SU-DHL-6 (cell line): ENCODE results near the gene ANO9.

Source experiments
- H2AFZ ChIP-seq: fragments of 200-600 bp; sonication (generic); 2 replicates; pipeline ENCODE4 v1.6.1; 2014; ENCODE audit warnings: low read depth, mild to moderate bottlenecking, moderate library complexity, mixed read lengths, antibody characterized with exemption, low read length; ENCODE audit not compliant: severe bottlenecking
- H3F3A ChIP-seq: fragments of 200-600 bp; shearing (Covaris generic); 2 replicates; pipeline ENCODE4 v1.6.0; 2016; ENCODE audit warnings: antibody characterized with exemption, mild to moderate bottlenecking; ENCODE audit not compliant: insufficient read depth
- H3K27ac ChIP-seq: fragments of 200-600 bp; sonication (generic); 2 replicates; pipeline ENCODE4 v1.5.1; 2016; ENCODE audit warnings: low read depth, mild to moderate bottlenecking, low read length, moderate library complexity, mixed read lengths
- H3K27me3 ChIP-seq: fragments of 200-600 bp; sonication (generic), shearing (Covaris generic); 2 replicates; pipeline ENCODE4 v1.6.0; 2014; ENCODE audit warnings: mild to moderate bottlenecking, low read length
- H3K36me3 ChIP-seq: fragments of 200-600 bp; sonication (generic); 2 replicates; pipeline ENCODE4 v1.6.1; 2014; ENCODE audit warnings: mild to moderate bottlenecking, low read length, mixed read lengths
- H3K4me2 ChIP-seq: fragments of 300-600, 200-600 bp; shearing (Covaris generic), sonication (generic); 2 replicates; pipeline ENCODE4 v1.6.0; 2014; ENCODE audit warnings: low read length, low read depth, mild to moderate bottlenecking; ENCODE audit not compliant: poor library complexity, severe bottlenecking
- H3K4me3 ChIP-seq: fragments of 200-600 bp; sonication (generic); 2 replicates; pipeline ENCODE4 v1.5.1; 2014; ENCODE audit warnings: antibody characterized with exemption, low read length, mild to moderate bottlenecking, mixed read lengths; ENCODE audit not compliant: insufficient read depth, poor library complexity, severe bottlenecking
- H3K79me2 ChIP-seq: fragments of 200-600 bp; sonication (generic); 2 replicates; pipeline ENCODE4 v1.6.1; 2014; ENCODE audit warnings: mild to moderate bottlenecking, low read length, moderate library complexity; ENCODE audit not compliant: insufficient read depth
- H3K9ac ChIP-seq: fragments of 200-600 bp; sonication (generic); 2 replicates; pipeline ENCODE4 v1.7.0; 2014; ENCODE audit warnings: mild to moderate bottlenecking, low read length
- H3K9me2 ChIP-seq: fragments of 200-600 bp; sonication (generic); replicated peaks from 2 replicates; pipeline ENCODE4 v1.6.1; 2014; ENCODE audit warnings: low read length; ENCODE audit not compliant: insufficient read depth
- H3K9me3 ChIP-seq: fragments of 200-600 bp; sonication (generic); 2 replicates; pipeline ENCODE4 v1.6.1; 2014; ENCODE audit warnings: low read length, mixed read lengths; ENCODE audit not compliant: insufficient read depth
- H4K20me1 ChIP-seq: fragments of 200-600 bp; sonication (generic); 2 replicates; pipeline ENCODE4 v1.6.1; 2014; ENCODE audit warnings: low read depth, mild to moderate bottlenecking, antibody characterized with exemption, low read length, moderate library complexity, mixed read lengths
- CTCF ChIP-seq: fragments of 200-600 bp; sonication (generic); IDR thresholded peaks from one replicate; pipeline ENCODE4 v1.5.1; 2017; ENCODE audit warnings: antibody characterized with exemption, mild to moderate bottlenecking, low read length, moderate library complexity; ENCODE audit not compliant: insufficient read depth, poor library complexity, severe bottlenecking
- EZH2phosphoT487 ChIP-seq: fragments of 200-600 bp; sonication (generic), shearing (Covaris generic); conservative IDR thresholded peaks from 2 replicates; pipeline ENCODE4 v1.6.1; 2018; ENCODE audit warnings: mild to moderate bottlenecking, antibody characterized with exemption, low read length, moderate library complexity, mixed read lengths

Gene ANO9

DNA sequence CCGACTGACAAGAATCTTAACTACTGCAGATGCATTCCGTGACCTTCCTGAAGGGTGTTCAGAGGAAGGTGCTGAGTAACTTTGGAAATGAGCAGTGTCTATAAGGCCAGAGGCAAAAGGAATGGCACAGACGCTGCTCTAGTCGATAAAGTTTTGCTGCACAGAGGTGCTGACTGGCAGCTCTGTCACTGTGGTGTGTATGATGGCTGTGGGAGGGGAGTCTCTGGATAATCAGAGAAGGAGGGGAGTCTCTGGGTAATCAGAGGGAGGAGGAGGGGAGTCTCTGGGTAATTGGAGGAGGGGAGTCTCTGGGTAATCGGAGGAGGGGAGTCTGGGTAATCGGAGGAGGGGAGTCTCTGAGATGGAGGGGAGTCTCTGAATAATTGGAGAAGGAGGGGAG is 26.7 kb upstream of the ANO9 start:
- H3K9me2 ChIP-seq: no peaks in the 10 kb centered on the region
- no peaks in the 10 kb centered on the region for H3K36me3 ChIP-seq
- H3K4me3 ChIP-seq: no peak overlapping the region
- H4K20me1 ChIP-seq: no peaks in the 10 kb centered on the region
- no peak overlapping the region for H3K27ac ChIP-seq
- H3K79me2 ChIP-seq: no peaks in the 10 kb centered on the region
- H3K9ac ChIP-seq: no peak overlapping the region
- no peaks in the 10 kb centered on the region for H3F3A ChIP-seq
- no peak for TF ChIP-seq EZH2phosphoT487
- no peak for TF ChIP-seq CTCF
- no peaks in the 10 kb centered on the region for H3K27me3 ChIP-seq
- H3K4me2 ChIP-seq: no peak overlapping the region
- no peak overlapping the region for H2AFZ ChIP-seq
- no peaks in the 10 kb centered on the region for H3K9me3 ChIP-seq

GRCh38 chr11:468036-468435 is 26.2 kb upstream of the ANO9 start:
- Histone ChIP-seq H3K4me3 (no peak overlapping the region), H3K9me2 (no peaks in the 10 kb centered on the region), H2AFZ (no peak overlapping the region), H4K20me1 (no peaks in the 10 kb centered on the region), H3K79me2 (no peaks in the 10 kb centered on the region), H3K9ac (no peak overlapping the region), H3K36me3 (no peaks in the 10 kb centered on the region), H3K27ac (no peak overlapping the region), H3K4me2 (no peak overlapping the region), H3K9me3 (no peaks in the 10 kb centered on the region), H3K27me3 (no peaks in the 10 kb centered on the region), H3F3A (no peaks in the 10 kb centered on the region)
- TF ChIP-seq EZH2phosphoT487 (no peak), CTCF (no peak)

GRCh38 chr11:465896-466530 is 24.2 kb upstream of the ANO9 start:
- H3K4me2 ChIP-seq: no peak overlapping the region

More at GRCh38 chr11:465896-466530, 24.2 kb upstream of the ANO9 start:
- Histone ChIP-seq H3K36me3 (no peaks in the 10 kb centered on the region), H3F3A (no peaks in the 10 kb centered on the region), H4K20me1 (no peaks in the 10 kb centered on the region), H3K9me3 (no peaks in the 10 kb centered on the region), H2AFZ (no peak overlapping the region), H3K9me2 (no peaks in the 10 kb centered on the region), H3K79me2 (no peaks in the 10 kb centered on the region), H3K27ac (no peak overlapping the region), H3K27me3 (no peaks in the 10 kb centered on the region), H3K4me3 (no peak overlapping the region), H3K9ac (no peak overlapping the region)
- no peak for TF ChIP-seq EZH2phosphoT487
- no peak for TF ChIP-seq CTCF
